ENCODE data around the gene TMIGD2.
"Not testable (repeated sequence)": the region's sequence is repeated elsewhere in the genome, so short reads cannot be mapped to it uniquely, and the experiment has no call there.

Gene TMIGD2

GRCh38 chr19:4298810-4299550 lies 3.2 kb downstream of the TMIGD2 start:
- no peak for DNase-seq (ENCODE audit: low read depth in 2 of 2, low spot score in 1 of 2)

GRCh38 chr19:4297901-4298809 lies 4.0 kb downstream of the TMIGD2 start:
- DNase-seq (ENCODE audit: low read depth in 2 of 2, low spot score in 1 of 2): no peak

DNA sequence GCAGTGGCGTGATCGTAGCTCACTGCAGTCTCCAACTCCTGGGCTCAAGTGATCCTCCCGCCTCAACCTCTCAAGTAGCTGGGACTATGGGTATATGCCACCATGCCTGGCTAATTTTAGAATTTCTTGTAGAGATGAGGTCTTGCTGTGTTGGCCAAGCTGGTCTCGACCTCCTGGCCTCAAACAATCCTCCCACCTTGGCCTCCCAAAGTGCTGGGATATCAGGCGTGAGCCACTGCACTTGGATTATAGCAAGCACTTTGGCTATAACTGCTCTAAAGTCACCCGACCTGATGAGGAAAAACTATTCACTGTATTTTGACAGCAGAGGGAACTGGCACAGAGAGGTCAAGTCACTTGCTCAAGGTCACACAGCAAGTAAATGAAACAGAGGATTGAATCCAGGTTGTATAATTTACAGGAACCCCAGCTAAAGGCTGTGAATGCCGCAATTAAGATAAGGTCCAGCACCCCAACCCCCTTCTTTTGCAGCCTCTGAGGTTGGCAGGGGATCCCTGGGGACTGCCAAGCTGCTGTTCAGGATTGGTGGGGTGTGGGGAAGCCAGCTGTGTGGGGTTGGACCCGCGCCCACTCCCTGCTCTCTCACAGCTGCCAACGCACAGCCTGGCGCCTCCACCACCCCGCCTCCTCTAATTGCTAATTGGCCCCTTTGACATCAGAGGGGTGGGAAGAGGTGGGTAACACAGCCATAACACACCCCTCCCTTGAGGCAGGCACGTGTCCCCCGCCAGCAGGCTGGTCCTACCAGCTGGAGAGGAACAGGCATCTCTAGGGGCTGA lies 6.0 kb downstream of the TMIGD2 start:
- DNase-seq (ENCODE audit: low read depth in 2 of 2, low spot score in 1 of 2): no peak

DNA sequence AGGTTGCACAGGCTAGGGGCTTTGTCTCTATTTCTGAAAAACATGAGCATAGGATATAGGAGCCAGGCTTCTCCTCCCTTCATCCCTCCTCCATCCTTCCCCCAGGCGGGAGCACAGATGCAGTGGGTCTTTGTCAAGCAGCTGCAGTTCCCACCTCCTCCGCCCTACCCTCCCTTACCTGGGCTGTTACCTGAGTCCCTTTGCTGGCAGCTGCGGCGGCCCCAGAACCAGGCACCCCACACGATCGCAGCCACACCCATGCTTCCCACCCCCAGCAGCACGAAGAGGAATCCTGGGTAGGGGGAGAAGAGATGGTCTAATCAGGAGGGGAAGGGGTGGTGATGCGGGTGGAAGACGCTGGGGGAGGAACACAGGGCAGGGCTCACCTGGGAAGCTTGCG lies 7.8 kb downstream of the TMIGD2 start:
- DNase-seq (ENCODE audit: low read depth in 2 of 2, low spot score in 1 of 2): no peak

GRCh38 chr19:4292515-4292914 lies 9.7 kb downstream of the TMIGD2 start:
- DNase-seq (ENCODE audit: low read depth in 2 of 2, low spot score in 1 of 2): no peak

- DNase-seq (ENCODE audit: low read depth in 2 of 2, low spot score in 1 of 2): no peak
Observed at GRCh38 chr19:4291184-4291732, 10.9 kb downstream of the TMIGD2 start.

- no peak for DNase-seq (ENCODE audit: low read depth in 2 of 2, low spot score in 1 of 2)
Observed at GRCh38 chr19:4288091-4288777, 14.0 kb downstream of the TMIGD2 start.

GRCh38 chr19:4286141-4286540 lies 16.0 kb downstream of the TMIGD2 start:
- DNase-seq (ENCODE audit: low read depth in 2 of 2, low spot score in 1 of 2): not testable (repeated sequence)

- no peak for DNase-seq (ENCODE audit: low read depth in 2 of 2, low spot score in 1 of 2)
Observed at GRCh38 chr19:4284974-4285373, 17.2 kb downstream of the TMIGD2 start.

DNA sequence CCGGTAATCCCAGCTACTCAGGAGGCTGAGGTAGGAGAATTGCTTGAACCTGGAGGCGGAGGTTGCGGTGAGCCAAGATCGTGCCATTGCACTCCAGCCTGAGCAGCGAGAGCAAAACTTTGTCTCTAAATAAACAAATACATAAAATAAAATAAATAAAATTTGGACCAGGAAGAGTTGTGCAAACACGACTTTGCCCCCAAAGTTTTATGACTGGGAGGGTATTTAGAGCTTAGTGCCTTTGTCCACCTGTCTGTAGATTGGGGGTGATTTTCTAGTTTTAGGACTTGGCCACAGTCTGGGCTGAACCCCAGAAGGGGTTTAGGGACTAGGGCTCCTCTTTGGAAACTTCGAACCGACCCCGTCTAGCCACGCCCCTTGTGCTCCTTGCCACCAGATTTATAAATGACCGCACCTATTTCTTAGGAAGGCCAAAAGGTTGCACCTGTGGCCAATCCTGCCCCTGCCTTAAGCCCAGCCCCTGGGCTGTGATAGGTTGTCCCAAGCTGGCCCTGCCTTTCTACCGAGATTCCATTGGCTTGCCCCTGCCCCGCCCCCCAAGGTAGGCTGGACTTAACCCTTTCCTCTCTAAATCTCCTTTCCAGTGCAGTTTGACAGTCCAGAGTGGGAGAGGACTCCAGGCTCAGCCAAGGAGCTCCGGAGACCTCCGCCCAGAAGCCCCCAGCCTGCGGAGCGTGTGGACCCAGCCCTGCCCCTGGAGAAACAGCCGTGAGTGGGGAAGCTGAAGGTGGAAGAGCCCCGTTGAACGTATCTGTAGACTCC lies 17.8 kb downstream of the TMIGD2 start:
- no peak for DNase-seq (ENCODE audit: low read depth in 2 of 2, low spot score in 1 of 2)

DNA sequence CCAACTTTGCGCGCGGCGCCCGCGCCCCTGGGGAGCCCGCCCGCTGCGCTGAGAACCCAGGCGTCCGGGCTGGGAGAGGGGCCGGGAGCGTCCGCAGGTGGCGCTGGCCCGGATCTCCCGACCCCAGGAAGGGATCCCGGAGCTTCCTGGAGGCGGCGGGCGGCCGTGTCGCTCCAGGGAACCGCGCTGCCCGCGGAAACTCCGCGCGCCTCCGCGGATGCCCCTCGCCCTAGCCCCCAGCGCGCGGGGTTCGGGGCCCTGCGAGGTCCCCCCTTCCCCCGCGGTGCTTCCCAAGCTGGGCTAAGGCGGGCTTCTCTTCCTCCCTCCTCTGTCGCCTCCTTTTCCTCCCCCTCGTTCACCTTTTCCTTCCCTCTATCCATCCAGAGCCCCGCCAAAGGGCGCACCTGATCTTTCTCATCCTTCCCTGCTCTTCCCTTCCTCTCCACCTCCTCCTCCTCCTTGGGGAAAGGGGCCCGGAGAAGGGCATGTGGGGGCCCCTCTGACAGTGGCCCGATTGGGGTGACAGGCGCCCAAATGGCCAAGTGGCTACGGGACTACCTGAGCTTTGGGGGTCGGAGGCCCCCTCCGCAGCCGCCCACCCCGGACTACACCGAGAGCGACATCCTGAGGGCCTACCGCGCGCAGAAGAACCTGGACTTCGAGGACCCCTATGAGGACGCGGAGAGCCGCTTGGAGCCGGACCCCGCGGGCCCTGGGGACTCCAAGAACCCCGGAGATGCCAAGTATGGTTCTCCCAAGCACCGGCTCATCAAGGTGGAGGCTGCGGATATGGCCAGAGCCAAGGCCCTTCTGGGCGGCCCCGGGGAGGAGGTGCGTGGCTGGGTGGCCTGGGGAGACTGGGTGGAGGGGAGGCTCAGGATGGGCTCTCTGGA lies 22.4 kb downstream of the TMIGD2 start:
- DNase-seq (ENCODE audit: low read depth in 2 of 2, low spot score in 1 of 2): no peak

DNA sequence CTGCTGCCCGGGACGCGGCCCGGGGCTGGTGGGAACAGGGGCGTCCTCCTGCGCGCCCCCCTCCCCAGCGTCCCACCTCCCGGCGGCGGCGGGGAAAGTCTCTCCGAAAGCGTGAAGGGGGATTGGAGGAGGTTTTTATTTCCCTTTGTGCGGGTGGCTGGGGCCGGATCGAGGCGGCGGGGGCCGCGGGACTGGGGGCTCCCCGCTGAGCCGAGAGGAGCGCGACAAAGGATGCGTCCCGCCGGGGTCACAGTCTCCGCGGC lies 23.0 kb downstream of the TMIGD2 start:
- DNase-seq (ENCODE audit: low read depth in 2 of 2, low spot score in 1 of 2): no peak

DNA sequence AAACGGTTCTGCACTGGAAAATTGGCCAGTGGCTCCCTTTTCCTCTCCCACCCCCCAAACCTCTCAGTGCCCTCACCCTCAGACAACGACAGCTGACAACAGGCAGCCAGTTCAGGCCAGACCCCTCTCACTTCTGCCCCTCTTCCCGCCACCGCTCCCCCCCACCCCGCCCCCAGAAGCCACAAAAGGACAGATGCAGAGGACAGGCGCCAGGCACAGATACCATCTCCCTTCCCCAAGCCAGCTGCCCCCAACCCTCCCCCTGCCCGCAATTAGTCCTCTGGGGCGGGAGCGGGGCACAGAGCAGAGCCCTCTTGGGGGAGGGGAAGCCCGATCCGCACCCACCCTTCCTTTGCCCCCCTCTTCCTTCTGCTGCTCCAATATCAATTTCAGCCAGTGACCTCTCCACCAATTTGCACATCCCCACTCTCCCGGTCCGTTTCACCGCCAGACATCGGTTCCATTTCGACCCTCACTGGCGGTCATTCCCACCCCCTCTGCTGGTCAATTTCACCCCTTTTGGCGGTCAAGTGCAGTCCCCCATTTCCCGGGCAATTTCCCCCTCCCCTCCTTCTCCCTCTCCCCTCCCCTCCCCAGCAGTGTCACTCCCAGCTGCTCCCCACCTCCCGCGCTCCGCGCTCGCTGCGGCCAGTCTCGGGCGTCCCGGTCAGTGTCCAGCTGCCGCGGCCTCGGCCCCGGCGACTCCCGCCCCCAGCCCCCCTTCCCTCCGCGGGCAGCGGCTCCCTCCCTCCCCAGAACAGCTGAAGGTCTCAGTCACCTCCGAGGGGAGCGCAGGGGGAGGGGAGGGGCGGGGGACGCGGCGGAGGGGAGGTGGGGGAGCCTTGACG lies 23.5 kb downstream of the TMIGD2 start, which contains the start of gene SHD:
SHD (plus strand) TSS at position 848 of the 848 bp plus-strand sequence. CDS start 798 bp downstream, outside the sequence.
- no peak for DNase-seq (ENCODE audit: low read depth in 2 of 2, low spot score in 1 of 2)

DNA sequence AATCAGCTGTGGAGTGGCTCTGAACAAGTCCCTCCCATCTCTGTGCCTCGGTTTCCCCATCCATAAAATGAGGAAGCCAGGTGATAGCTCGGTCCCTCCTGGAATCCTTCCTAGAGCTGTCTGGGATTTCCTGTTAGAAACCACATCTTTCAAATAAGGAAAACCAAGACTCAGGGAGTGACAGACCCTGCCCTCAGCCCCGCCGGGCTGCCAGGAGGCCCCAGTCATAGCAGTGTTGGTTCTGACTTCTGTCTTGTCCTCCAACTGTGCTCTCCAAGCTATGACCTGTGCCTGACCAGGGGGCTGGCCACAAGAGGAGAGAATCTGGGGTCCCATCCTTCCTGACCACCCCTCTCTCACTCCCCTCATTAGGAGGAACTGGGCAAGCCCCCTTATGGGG lies 24.2 kb downstream of the TMIGD2 start:
- DNase-seq (ENCODE audit: low read depth in 2 of 2, low spot score in 1 of 2): no peak

DNA sequence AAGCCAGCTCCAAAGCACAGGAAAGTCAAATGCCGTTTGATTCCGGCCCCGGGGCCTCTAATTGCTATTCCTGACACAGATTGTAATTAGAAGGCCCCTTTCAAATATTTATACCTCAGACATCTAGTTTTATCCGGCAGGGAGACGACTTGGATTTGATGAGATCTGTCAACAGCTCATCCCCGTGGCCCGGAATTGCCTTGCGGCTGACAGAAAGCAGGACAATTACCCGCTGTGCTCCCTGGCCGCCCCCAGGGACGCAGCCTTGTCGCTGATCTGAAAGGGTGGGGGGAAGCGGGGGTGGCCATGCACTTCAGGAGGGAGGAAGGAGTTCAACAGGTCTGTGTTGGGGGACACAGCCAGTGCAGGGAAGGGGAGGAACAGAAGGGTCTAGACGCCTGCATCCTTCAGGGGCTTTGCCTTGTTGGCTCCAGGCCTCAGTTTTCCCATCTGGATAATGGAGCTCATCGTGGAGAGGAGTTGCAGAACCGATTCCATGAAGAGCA lies 24.9 kb downstream of the TMIGD2 start:
- DNase-seq (ENCODE audit: low read depth in 2 of 2, low spot score in 1 of 2): no peak

DNA sequence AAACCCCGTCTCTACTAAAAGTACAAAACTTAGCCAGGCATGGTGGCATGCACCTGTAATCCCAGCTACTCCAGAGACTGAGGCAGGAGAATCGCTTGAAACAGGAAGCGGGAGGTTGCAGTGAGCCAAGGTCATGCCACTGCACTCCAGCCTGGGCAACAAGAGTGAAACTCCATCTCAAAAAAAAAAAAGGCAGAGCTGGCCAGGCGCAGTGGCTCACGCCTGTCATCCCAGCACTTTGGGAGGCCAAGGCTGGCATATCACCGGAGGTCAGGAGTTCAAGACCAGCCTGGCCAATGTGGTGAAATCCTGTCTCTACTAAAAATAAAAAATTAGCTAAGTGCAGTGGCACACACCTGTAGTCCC lies 27.9 kb downstream of the TMIGD2 start:
- not testable (repeated sequence) for DNase-seq (ENCODE audit: low read depth in 2 of 2, low spot score in 1 of 2)

DNA sequence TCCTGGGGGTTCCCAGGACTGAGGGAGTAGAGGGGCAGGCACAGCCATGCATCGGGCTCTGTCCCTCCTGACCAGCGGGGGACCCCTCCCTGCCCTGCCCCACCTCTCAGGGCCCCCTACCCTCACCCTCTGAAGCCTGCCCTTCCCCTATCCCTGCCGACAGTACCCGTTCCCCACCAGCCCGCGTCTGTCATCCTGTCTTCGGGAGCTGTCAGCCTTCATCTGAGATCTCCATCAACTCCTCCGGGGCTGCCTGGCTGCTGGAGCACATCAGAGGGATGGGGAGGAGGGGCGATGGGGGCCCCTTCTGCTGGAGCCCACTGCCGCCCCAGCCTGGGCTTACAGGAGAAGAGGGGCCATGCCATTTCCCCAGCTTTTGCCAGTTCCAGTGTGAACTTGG lies 29.3 kb downstream of the TMIGD2 start:
- no peak for DNase-seq (ENCODE audit: low read depth in 2 of 2, low spot score in 1 of 2)
